ENCODE measurements around the gene KCNS3.

GRCh38 chr2:17850151-17850550 lies 28.3 kb upstream of the KCNS3 start:
- TF ChIP-seq POLR2AphosphoS5 (IDR thresholded peaks at IDR 0.05; ENCODE audit: low read depth, low read length) (no peak), CTCF (CRISPR knock-in tag; IDR thresholded peaks at IDR 0.05) (no peak), RFX5 (IDR thresholded peaks at IDR 0.05; ENCODE audit: low read depth, low read length) (no peak), AFF4 (CRISPR knock-in tag; IDR thresholded peaks at IDR 0.05) (no peak), EP300 (IDR thresholded peaks at IDR 0.05; ENCODE audit: low read depth in 2 of 2, low read length in 2 of 2) (no peak), EP300 (CRISPR knock-in tag; IDR thresholded peaks at IDR 0.05; ENCODE audit: borderline replicate concordance) (no peak), NKX3-1 (CRISPR knock-in tag; IDR thresholded peaks at IDR 0.05) (no peak), BHLHE40 (IDR thresholded peaks at IDR 0.05; ENCODE audit: low read length) (no peak)
